Frontal cortex (tissue), 4 donors: Measurements from ENCODE around the gene EVI5L. TPM values are rescaled to one million over a fixed set of nuclear protein-coding genes. Genes with fewer than 3 reads are reported as not detected.

ENCODE experiments used
- DNase-seq, 2 donors: peaks; one replicate each; pipeline ENCODE4 v3.0.0; 2012; ENCODE audit warnings: low spot score in 2 of 2
- FAIRE-seq: peaks from 2 replicates; lab custom pipeline; 2012; peaks lifted over from hg19 to GRCh38; lab: Jason Lieb, UNC
- total RNA-seq: library from RNA; depleted of rRNA; stranded (reverse); fragments of >200 nt; gene quantifications from one replicate; pipeline ENCODE4 v1.2.3, GENCODE V29; 2014
- donor health status: control.
- donor health status: control.
- donor health status: control.

Gene EVI5L
- total RNA-seq, 1 donor from 2014 or later = 47.7 TPM

- FAIRE-seq (no peak), DNase-seq (no peak)
Measured at GRCh38 chr19:7843521-7843920, 13.5 kb downstream of the EVI5L start.

GRCh38 chr19:7844405-7844804 is 14.4 kb downstream of the EVI5L start:
- DNase-seq (no peak), FAIRE-seq (no peak)

GRCh38 chr19:7844951-7845350 is 14.9 kb downstream of the EVI5L start:
- FAIRE-seq = no peak

GRCh38 chr19:7845390-7846154 is 15.6 kb downstream of the EVI5L start:
- no peak for FAIRE-seq
- DNase-seq = no peak

More at GRCh38 chr19:7844951-7845350, 14.9 kb downstream of the EVI5L start:
- DNase-seq = no peak

GRCh38 chr19:7846155-7846646 is 16.2 kb downstream of the EVI5L start:
- DNase-seq (no peak), FAIRE-seq (no peak)

GRCh38 chr19:7847664-7848063 is 17.6 kb downstream of the EVI5L start:
- DNase-seq (no peak), FAIRE-seq (no peak)

- peak in 1 of 2 donors; percentile 64 for DNase-seq
Measured at GRCh38 chr19:7848779-7849457, 18.9 kb downstream of the EVI5L start.

GRCh38 chr19:7849631-7849999 is 19.6 kb downstream of the EVI5L start:
- FAIRE-seq = no peak

More at GRCh38 chr19:7848779-7849457, 18.9 kb downstream of the EVI5L start:
- no peak for FAIRE-seq

GRCh38 chr19:7850000-7850813 is 20.2 kb downstream of the EVI5L start:
- no peak for FAIRE-seq

More at GRCh38 chr19:7849631-7849999, 19.6 kb downstream of the EVI5L start:
- peak in 1 of 2 donors; percentile 42 for DNase-seq

GRCh38 chr19:7850945-7851622 is 21.1 kb downstream of the EVI5L start:
- no peak for DNase-seq
- FAIRE-seq = no peak

More at GRCh38 chr19:7850000-7850813, 20.2 kb downstream of the EVI5L start:
- DNase-seq = peak; percentile 62 to 72

- FAIRE-seq = no peak
Measured at GRCh38 chr19:7851623-7852500, 21.8 kb downstream of the EVI5L start.

GRCh38 chr19:7852851-7853769 is 23.1 kb downstream of the EVI5L start:
- peak; percentile 85 to 89 for DNase-seq
- FAIRE-seq = no peak

More at GRCh38 chr19:7851623-7852500, 21.8 kb downstream of the EVI5L start:
- DNase-seq = peak; percentile 82 to 93

- no peak for FAIRE-seq
- no peak for DNase-seq
Measured at GRCh38 chr19:7853770-7854128, 23.7 kb downstream of the EVI5L start.

GRCh38 chr19:7855426-7856108 is 25.5 kb downstream of the EVI5L start:
- FAIRE-seq (no peak), DNase-seq (peak in 1 of 2 donors; percentile 15)

GRCh38 chr19:7856109-7856591 is 26.1 kb downstream of the EVI5L start:
- DNase-seq (peak in 1 of 2 donors; percentile 28), FAIRE-seq (no peak)

- DNase-seq (peak in 1 of 2 donors; percentile 27), FAIRE-seq (no peak)
Measured at GRCh38 chr19:7856679-7857663, 27.0 kb downstream of the EVI5L start.
